GM12892 (cell line): ENCODE data around the gene ADGRL3.

ENCODE experiments used
- DNase-seq: peaks from one replicate; pipeline ENCODE4 v3.0.0; 2011; ENCODE audit not compliant: insufficient read length
- FAIRE-seq: peaks from 2 replicates; lab custom pipeline; 2011; peaks lifted over from hg19 to GRCh38; lab: Jason Lieb, UNC
- POLR2A ChIP-seq: IDR thresholded peaks from 2 replicates; pipeline ENCODE4 v1.6.1; 2011; ENCODE audit warnings: low read depth, low read length, control low read depth
- POLR2AphosphoS5 ChIP-seq: IDR thresholded peaks from 2 replicates; pipeline ENCODE4 v1.6.1; 2011; ENCODE audit warnings: low read depth, low read length, control low read depth
- TAF1 ChIP-seq: IDR thresholded peaks from 2 replicates; pipeline ENCODE4 v1.6.1; 2011; ENCODE audit warnings: low read depth, mild to moderate bottlenecking, control low read depth, low read length, borderline replicate concordance

The ADGRL3 gene

DNA sequence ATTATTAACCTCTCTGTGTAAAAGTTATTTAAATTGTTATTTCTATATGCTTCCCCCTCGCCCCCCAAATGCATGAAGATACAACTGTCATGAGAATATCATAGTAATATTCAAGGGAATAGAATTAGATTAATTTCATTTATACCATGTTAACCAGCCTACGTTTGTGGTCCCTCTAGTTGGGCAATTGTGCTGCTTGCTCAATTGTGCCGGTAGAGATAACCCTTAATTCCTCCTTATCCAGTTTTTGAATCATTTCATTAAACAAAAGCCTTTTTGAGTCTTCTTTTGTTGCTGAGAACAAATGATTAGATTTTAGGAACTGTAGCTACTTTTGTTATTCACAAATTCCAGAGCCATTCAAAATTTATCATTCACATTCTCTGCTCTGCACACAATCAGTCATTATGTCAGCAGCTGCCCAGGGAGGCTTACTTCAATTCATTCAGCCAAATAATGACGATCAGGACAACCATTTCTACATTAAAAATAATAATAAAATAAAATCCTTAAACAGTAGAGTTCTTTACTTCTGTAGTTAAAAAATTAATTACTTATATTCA, 98.1 kb downstream of the ADGRL3 start:
- FAIRE-seq (no peak), DNase-seq (no peak)
- no peak for TF ChIP-seq POLR2A
- no peak for TF ChIP-seq TAF1
- no peak for TF ChIP-seq POLR2AphosphoS5

DNA sequence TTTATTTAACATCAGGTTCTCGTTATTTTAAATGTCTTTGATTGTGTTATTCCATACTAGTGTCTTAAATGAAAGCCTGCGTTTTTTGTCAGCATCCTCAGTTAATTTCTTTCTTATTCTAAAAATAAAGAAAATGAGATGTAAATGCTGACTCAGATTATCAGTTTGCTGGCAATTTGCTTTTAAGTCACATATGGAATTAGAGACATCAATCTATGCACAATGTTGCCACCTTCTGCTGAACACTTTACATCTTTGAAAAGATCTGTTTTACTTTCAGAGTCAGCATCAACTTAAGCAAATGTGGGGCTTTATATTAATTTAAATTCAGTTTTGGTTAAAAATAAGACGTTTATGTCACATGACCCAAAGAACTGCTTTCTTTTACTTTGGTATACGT, 99.2 kb downstream of the ADGRL3 start:
- FAIRE-seq (no peak), DNase-seq (no peak)
- TF ChIP-seq TAF1: no peak
- TF ChIP-seq POLR2A: no peak
- no peak for TF ChIP-seq POLR2AphosphoS5

DNA sequence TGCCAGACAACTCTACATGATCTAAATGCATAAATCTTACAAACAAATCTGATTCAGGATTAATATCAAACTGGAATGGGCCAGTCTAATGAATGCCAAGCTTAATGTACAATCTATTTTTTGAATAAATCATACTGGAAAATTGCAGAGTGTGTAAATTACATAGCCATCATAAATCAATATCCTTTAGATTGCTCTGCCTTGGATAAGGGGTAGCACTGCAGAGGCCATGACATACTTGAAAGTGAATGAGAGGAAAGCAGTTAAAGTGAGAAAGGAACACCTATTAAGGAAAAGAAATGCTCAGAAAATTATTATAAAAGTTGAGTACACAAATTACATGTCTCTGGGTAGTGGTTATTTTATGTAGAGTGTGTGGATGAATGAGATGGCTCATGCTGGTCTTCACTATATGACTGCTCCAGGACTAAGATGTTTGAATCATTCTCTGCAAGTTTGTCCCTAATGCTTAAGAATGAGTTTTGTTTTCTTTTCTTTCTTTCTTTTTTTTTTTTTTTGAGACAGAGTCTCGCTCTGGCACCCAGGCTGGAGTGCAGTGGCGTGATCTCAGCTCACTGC, 100.2 kb downstream of the ADGRL3 start:
- FAIRE-seq (no peak), DNase-seq (no peak)
- TF ChIP-seq POLR2AphosphoS5 (no peak), POLR2A (no peak), TAF1 (no peak)

DNA sequence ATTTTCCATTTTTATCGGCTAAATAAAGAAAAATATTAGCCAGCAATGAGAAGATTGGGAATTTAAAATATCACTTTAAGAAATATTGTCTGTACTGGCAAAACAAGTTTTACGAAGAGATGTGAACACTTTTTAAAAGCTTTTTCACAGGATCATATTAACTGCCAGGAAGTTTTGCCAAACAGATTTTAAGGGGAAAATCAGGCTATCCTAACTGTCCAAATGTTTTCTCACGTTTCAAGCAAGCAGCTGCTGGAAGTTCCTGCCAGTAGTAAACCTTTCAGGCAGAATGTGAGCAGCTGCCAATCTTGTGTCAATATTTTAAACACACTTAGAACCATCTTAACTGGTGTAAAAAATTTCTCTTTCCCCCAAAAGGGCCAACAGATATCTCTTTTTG, 101.1 kb downstream of the ADGRL3 start:
- no peak for DNase-seq
- FAIRE-seq: no peak
- no peak for TF ChIP-seq TAF1
- no peak for TF ChIP-seq POLR2A
- TF ChIP-seq POLR2AphosphoS5: no peak

DNA sequence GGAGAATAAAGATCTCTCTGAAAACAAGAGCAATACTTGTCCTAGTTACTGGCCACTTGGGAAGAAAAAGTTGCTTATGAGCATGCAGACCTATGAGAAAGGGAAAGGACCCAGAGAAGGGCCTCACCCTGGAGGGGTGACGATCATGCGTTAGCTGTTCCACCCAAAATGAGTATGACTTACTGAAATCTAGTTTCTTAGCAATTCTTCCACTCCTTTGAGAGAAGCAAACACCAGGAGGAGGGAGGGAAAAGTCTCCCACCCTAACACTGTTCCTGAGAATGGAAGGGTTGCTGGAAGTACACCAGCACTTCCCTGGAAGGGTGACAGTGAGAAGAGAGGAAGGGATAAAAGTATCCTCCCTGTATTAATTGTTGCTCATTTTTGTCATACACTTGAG, 107.9 kb downstream of the ADGRL3 start:
- TF ChIP-seq POLR2A: no peak
- no peak for FAIRE-seq

DNA sequence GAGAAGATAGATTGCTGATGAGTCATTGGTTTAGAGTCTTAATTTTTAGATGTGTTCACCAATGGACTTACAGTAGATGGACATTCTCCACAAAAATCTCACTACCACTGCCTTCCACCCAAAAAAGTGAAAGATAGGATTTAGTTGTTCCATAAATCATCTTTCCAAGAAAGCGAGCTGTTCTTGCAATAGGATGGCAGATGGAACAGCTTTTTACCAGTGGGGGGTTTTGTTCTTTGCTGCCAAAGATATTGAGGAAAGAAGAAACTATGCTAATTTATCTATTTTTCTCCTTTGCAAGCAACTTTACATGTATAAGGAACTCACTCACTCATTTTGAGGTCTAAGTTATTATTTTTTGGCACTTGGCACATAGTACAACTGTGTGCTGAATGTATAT, 109.5 kb downstream of the ADGRL3 start:
- no peak for TF ChIP-seq POLR2AphosphoS5
- TF ChIP-seq TAF1: no peak
- no peak for TF ChIP-seq POLR2A
- FAIRE-seq: no peak
- DNase-seq: no peak

More for the DNA sequence above, 107.9 kb downstream of the ADGRL3 start:
- DNase-seq: no peak

DNA sequence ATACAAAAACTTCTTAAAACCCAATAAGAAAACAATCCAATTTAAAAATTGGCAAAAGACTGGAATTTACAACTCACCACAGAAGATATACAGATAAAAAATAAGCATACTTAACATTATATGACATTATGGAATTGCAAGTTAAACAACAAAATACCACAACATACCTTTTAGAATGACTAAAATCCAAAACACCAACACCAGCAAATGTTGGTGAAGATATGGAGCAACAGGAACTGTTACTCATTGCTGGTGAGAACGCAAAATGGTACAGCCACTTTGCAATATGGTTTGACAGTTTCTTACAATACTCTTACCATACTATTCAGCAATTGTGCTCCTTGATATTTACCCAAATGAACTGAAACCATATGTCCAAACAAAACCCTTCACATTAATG, 112.4 kb downstream of the ADGRL3 start:
- FAIRE-seq: no peak
- TF ChIP-seq TAF1 (no peak), POLR2AphosphoS5 (no peak), POLR2A (no peak)

DNA sequence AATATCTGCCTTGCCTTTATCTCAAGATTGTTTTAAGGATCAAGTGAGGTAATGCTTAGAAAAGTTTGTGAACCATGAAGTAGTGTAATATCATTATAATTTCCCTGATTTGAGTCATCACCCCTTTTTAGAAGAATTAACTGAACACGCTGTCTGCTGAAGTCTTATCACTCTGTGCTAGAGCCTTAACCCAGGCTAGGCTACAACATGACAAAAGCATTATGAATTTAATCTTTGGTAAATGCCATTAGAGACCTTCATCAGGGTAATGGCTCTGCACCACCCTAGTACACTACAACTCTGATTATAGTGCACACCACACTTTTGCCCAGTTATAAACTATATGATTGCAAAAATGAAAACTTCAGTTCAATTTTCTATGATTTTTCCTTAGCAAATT, 118.3 kb downstream of the ADGRL3 start:
- DNase-seq (no peak), FAIRE-seq (no peak)
- no peak for TF ChIP-seq POLR2A
- TF ChIP-seq TAF1: no peak
- no peak for TF ChIP-seq POLR2AphosphoS5

More for the DNA sequence above, 112.4 kb downstream of the ADGRL3 start:
- DNase-seq: no peak

DNA sequence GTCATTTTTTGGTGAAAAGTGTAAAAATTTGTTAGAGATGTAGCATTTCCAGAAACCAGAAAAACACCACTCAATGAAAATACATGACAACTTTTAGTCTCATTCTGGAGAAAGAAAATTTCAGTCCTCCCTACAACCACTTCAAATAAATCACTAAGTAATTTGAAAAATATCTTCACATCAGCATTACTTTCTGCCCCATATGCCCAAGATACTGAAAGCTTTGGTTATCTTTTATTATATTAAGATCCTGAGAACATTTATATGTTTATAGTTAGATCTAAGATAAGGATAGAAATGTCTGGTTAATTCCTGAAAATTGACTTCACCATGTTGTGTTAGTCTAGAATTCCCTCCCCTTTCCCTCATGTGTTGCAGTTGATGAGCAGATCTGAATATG, 119.0 kb downstream of the ADGRL3 start:
- no peak for DNase-seq
- TF ChIP-seq POLR2A (no peak), POLR2AphosphoS5 (no peak), TAF1 (no peak)
- FAIRE-seq: no peak

DNA sequence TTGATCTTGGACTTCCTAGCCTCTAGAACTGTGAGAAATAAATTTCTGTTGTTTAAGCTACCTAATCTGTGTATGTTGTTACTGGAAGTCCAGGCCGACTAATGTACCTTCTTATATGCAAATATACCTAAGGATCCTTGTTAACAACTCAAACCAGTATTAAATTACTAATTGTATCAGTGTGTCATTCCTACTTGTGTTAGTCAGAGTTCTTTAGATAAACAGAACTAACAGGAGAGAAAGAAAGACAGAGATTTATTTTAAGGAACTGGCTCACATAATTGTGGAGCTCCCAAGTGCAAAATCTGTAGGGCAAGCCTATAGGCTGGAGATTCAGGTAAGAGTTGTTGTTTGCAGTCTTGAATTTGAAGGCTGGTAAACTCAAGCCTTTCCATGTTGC, 120.0 kb downstream of the ADGRL3 start:
- FAIRE-seq (no peak), DNase-seq (no peak)
- TF ChIP-seq POLR2A (no peak), TAF1 (no peak), POLR2AphosphoS5 (no peak)

DNA sequence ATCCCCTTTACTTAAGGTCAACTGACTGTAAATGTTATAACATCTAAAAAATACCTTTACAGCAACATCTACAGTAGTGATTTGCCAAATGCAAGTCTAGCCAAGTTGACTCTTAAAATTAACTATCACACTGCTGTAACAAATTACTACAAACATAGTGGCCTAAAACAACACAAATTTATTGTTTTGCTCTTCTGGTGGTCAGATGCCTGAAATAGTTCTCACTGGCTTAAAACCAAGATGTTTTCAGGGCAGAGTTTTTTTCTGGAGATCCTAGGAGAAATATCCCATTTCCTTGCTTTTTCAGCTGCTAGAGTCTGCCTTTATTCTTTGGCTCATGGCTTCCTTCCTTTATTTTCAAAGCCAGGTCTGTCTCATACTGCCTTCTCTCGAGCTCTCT, 120.5 kb downstream of the ADGRL3 start:
- no peak for TF ChIP-seq POLR2AphosphoS5
- TF ChIP-seq POLR2A: no peak
- no peak for TF ChIP-seq TAF1
- FAIRE-seq: no peak
- DNase-seq: no peak

DNA sequence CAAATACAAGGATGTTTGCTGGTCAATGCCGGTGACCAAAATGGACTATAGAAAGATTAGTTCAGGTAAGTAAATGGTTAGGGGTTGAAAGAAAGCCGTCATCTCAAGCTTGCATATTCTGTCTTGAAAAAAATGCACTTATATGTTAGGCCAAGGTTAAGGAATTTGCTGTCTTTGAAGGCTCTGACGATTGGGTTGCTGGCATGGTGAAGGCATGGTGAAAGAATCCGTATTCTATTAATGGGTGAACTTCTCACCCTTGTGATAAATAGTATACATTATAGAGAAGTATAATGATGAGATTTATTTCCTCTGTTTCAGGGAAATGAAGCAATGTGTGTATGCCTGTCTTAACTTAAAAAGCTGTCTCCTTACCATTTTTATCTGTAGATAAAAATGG, 132.6 kb downstream of the ADGRL3 start:
- TF ChIP-seq TAF1 (no peak), POLR2AphosphoS5 (no peak), POLR2A (no peak)
- FAIRE-seq (no peak), DNase-seq (no peak)
